H1 (cell line): ENCODE measurements around the gene ZBTB20. TPM values are rescaled to one million over a fixed set of nuclear protein-coding genes. Genes with fewer than 3 reads are reported as not detected.

Source experiments
- CHD7 ChIP-seq: fragments of 300-600 bp; sonication (generic); IDR thresholded peaks from 2 replicates; pipeline ENCODE4 v1.7.1; 2012; ENCODE audit warnings: low read length, moderate library complexity, mild to moderate bottlenecking, inconsistent platforms; ENCODE audit not compliant: insufficient replicate concordance
- RNF2 ChIP-seq: fragments of 200-900, 300-1000 bp; sonication (generic); IDR thresholded peaks from 2 replicates; pipeline ENCODE4 v1.7.1; 2016; ENCODE audit warnings: borderline replicate concordance, low read depth, mild to moderate bottlenecking, antibody characterized with exemption, low read length; ENCODE audit not compliant: poor library complexity, severe bottlenecking; ENCODE audit errors: missing control alignments
- ZNF274 ChIP-seq: IDR thresholded peaks from 2 replicates; pipeline ENCODE4 v1.7.0; 2012; ENCODE audit warnings: low read length, borderline replicate concordance; ENCODE audit errors: extremely low read depth
- polyA plus RNA-seq, 7 experiments: library from polyadenylated mRNA; depleted of rRNA in 3 of 7; stranded (reverse) in 5 of 7; unstranded in 2 of 7; fragments of >200 nt in 5 of 7; fragments of 200-250 nt in 2 of 7; gene quantifications; 1 replicate in 5 of 7; 2 replicates in 1 of 7; 4 replicates in 1 of 7; pipeline versions ENCODE4 v1.2.1 to v1.2.3, GENCODE V29; 2011 to 2013; ENCODE audit warnings: missing spikeins in 2 of 7, mixed read lengths in 2 of 7
- total RNA-seq: library from RNA; stranded (reverse); fragmentation: NEBNext Ultra II Directional; extraction: Animal tissue kit (Norgen Biotek cat#: 25700); gene quantifications from 2 replicates; pipeline ENCODE4 v1.2.1, GENCODE V29; 2021

ZBTB20 gene
- total and polyA plus RNA-seq, 2 of the 8 experiments (the other 6 are each of a cell fraction or from before 2014, with no cell fraction given) = 0.35 to 1.3 TPM

GRCh38 chr3:115160295-115160694 lies 13.2 kb upstream of the ZBTB20 start (continued):
- no peak for TF ChIP-seq RNF2
- TF ChIP-seq ZNF274 = no peak
- TF ChIP-seq CHD7 = no peak
